Activated T-helper 1 cell treated with anti-CD3 and anti-CD28 coated beads, Interleukin-2, amount 50 U/mL, for 16 hours (primary cell): Measurements from ENCODE around the gene ATP2C1.
"Not testable (repeated sequence)": the region's sequence is repeated elsewhere in the genome, so short reads cannot be mapped to it uniquely, and the experiment has no call there.

Experiments used
- DNase-seq, 2 donors: peaks; one replicate each; pipeline ENCODE4 v3.0.0-alpha.2; 2020; ENCODE audit warnings: low read depth in 1 of 2, low spot score in 1 of 2

Gene ATP2C1

DNA sequence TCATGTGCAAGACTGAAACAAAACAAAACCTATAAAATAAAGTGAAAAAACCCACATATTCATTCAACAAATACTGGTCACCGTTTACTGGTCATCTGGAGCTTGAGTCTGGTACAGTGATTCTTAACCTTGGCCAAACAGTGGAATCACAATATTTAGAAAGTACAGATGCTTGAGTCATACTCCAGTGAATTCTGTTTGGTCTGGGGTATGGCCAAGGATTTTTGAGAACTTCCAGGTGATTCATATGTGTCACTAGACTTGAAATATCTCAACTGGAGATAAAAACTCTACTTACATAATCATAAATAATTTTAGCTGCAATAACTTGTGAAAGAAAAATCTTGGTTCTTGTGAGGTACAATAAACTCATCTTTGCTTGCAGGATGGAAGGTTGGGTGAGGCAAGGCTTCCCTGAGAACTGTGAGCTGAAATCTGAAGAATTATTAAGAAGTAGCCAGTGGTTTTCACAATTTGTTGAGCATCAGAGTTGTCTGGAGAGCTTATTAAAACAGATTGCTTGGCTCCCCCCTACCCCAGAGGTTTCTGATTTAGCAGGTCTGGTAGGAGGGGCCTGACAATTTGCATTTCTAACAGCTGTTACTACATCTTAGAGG is 142.4 kb downstream of the ATP2C1 start:
- no peak for DNase-seq

DNA sequence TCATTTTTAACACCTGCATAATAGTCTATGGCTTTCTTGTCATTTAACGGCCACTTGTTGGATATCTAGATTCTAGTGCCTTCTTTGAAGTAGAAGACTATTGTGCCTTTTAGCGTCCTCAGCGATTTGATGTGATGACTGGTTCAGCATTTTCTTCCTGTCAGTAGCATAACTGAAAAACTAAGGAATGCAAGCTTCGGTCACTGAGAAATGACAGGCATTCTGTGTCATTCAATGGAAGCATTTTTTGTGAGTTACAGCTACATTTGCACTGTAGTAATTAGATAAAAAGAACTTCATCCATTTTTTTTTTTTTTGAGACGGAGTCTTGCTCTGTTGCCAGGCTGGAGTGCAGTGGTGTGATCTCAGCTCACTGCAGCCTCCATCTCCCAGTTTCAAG is 143.1 kb downstream of the ATP2C1 start:
- no peak for DNase-seq

DNA sequence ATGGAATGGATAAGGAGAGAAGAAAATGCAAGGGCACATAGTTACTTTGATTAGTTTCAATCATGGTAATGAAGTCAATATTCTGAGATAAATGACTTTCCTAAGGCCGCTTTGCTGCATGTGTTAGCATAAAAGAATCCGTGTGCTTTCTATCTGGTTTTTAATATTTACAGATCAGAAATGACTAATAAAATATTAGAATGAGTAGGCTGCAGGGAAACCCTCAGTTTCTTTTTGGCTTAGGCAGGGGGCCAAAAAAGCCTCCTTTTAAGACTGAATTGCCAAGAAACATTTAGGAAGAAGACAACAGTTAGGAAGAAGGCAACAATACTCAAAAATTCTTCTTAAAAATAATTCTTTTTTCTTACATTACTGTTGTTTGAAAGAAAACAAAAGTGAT is 144.4 kb downstream of the ATP2C1 start:
- DNase-seq: no peak

DNA sequence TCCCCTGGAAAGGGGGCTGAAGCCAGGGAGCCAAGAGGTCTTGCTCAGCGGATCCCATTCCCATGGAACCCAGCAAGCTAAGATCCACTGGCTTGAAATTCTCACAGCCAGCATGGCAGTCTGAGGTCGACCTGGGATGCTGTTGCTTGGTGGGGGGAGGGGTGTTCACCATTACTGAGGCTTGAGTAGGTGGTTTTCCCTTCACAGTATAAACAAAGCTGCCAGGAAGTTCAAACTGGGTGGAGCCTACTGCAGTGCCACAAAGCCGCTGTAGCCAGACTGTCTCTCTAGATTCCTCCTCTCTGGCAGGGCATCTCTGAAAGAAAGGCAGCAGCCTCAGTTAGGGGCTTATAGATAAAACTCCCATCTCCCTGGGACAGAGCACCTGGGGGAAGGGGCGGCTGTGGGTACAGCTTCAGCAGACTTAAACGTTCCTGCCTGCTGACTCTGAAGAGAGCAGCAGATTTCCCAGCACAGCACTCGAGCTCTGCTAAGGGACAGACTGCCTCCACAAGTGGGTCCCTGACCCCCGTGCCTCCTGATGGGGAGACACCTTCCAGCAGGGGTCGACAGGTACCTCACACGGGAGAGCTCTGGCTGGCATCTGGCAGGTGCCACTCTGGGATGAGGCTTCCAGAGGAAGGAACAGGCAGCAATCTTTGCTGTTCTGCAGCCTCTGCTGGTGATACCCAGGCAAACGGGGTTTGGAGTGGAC is 148.5 kb downstream of the ATP2C1 start:
- not testable (repeated sequence) for DNase-seq

DNA sequence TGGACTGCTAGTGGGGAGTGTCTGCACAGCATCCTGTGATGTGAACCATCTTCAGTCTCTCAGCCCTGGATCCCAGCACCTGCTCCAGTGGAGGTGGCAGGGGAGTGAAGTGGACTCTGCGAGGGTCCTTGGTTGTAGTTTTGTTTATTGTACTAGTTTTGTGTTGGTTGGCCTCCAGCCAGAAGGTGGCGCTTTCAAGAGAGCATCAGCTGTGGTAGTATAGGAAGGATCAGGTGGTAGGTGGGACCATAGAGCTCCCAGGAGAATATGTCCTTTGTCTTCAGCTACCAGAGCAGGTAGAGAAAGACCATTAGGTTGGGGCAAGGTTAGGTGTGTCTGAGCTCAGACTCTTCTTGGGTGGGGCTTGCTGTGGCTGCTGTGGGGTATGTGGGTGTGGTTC is 153.7 kb downstream of the ATP2C1 start:
- DNase-seq: no peak

DNA sequence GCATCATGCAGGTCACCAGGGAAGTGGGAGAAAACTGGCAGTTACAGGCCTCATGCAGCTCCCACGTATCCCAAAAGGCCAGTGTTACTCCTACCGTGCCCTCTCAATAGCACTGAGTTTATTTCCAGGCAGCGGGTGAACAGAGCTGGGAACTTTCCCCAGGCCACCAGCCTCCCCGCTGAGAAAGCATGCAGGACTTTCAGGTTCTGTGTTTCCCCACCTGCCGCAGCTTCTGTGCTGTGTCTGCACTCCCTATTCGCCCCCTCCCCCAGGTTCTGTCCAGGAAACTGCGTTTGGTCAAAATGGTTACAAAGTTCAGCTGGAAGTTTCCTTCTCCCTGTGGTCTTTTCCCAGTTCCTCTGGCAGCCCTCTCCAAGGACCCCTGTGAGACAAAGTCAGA is 154.1 kb downstream of the ATP2C1 start:
- no peak for DNase-seq

DNA sequence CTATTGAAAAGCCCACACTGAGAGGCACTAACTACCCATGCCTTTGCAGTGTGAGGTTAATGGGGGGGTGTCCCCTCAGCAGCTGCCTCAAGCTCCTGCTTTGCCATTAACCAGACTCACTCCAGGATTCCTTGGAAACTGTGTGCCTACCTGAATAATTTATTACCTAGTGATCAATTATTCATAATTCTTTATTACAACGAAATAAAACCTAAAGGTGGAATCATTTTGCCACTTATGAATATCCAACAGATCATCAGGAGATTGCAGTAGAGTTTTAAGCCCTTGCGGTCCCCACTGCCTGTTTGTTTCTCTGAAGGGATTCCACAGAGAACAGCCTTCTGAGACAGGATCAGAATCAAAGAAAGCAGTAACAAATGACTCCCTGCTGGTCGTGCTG is 156.1 kb downstream of the ATP2C1 start:
- DNase-seq: no peak

DNA sequence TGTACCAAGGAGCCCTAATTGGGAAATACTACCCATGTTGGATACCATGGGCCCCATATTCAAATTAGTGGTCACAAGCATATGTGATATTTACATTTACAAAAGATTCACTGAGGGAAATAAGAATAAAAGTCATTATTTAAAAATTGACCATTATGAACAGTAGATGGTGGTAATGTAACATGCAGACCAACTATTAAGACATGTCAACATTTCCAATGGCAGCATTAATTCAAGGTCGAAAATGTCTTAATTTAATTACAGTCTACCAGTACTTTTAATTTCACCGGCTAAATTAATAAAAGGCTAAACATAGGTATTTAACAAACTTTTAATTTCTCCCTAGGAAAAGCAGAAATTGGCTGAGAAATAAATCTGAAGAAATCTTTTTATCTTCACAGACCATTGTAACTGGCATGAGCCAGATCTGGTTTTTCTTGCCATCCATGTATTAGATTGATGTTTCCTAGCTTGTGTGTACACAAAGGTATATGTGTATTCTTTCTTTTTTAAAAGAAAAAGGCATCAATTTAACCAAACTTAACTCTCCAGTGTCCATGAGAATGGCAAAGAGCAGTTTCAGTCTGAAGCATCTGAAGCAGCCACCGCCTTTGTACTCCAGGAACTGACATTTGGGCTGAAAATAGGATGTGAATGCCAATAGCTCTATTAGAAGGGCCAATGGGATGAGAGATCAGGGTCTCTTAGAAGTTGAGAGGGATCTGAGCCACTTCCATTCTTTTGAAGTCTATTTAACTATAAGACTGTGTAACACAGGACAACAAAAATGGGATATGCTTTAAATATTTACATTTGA is 159.4 kb downstream of the ATP2C1 start:
- DNase-seq: no peak
